Trophoblast cell (in vitro differentiated cells and primary cell): Measurements from ENCODE around the gene AP4S1.
A peak's percentile ranks its signal among the peaks of the same experiment; 100 is the strongest.

ENCODE experiments used
- DNase-seq, 2 donors: peaks; one replicate each; pipeline ENCODE4 v3.0.0-alpha.2; 2016
- H2AFZ ChIP-seq: 2 replicates; pipeline ENCODE4 v1.6.1; 2013; ENCODE audit warnings: low read length, moderate library complexity, mild to moderate bottlenecking; ENCODE audit not compliant: insufficient read depth, poor library complexity
- H2AK5ac ChIP-seq: 2 replicates; pipeline ENCODE4 v1.6.1; 2013; ENCODE audit warnings: mild to moderate bottlenecking, low read length
- H2BK120ac ChIP-seq: 2 replicates; pipeline ENCODE4 v1.6.1; 2013; ENCODE audit warnings: low read length, mild to moderate bottlenecking, moderate library complexity; ENCODE audit not compliant: insufficient read depth, poor library complexity
- H2BK12ac ChIP-seq: 2 replicates; pipeline ENCODE4 v1.6.1; 2013; ENCODE audit warnings: mild to moderate bottlenecking, low read length, moderate library complexity
- H2BK5ac ChIP-seq: 2 replicates; pipeline ENCODE4 v1.6.1; 2013; ENCODE audit warnings: low read length, low read depth, moderate library complexity, mild to moderate bottlenecking; ENCODE audit not compliant: poor library complexity
- H3K14ac ChIP-seq: 2 replicates; pipeline ENCODE4 v1.6.1; 2013; ENCODE audit warnings: mild to moderate bottlenecking, low read length
- H3K18ac ChIP-seq: 2 replicates; pipeline ENCODE4 v1.6.1; 2013; ENCODE audit warnings: mild to moderate bottlenecking, low read length
- H3K23ac ChIP-seq: 2 replicates; pipeline ENCODE4 v1.6.1; 2013; ENCODE audit warnings: low read length
- H3K27ac ChIP-seq: 2 replicates; pipeline ENCODE4 v1.5.1; 2013; ENCODE audit warnings: low read depth, mild to moderate bottlenecking, inconsistent platforms, low read length, moderate library complexity
- H3K27me3 ChIP-seq: 2 replicates; pipeline ENCODE4 v1.6.1; 2013; ENCODE audit warnings: inconsistent platforms, mild to moderate bottlenecking, low read length, moderate library complexity; ENCODE audit not compliant: insufficient read depth
- H3K36me3 ChIP-seq, 2 experiments: 1 replicate in 1 of 2; 2 replicates in 1 of 2; pipeline ENCODE4 v1.6.1; 2013; ENCODE audit warnings: low read length in 2 of 2, mild to moderate bottlenecking in 2 of 2, moderate library complexity in 1 of 2; ENCODE audit not compliant: insufficient read depth in 2 of 2, control insufficient read depth in 1 of 2
- H3K4ac ChIP-seq: 2 replicates; pipeline ENCODE4 v1.6.1; 2013; ENCODE audit warnings: low read depth, mild to moderate bottlenecking, low read length, moderate library complexity
- H3K4me1 ChIP-seq, 2 experiments: 1 replicate in 1 of 2; 2 replicates in 1 of 2; pipeline ENCODE4 v1.6.1; 2013; ENCODE audit warnings: low read length in 2 of 2, mild to moderate bottlenecking in 2 of 2, moderate library complexity in 1 of 2; ENCODE audit not compliant: insufficient read depth in 2 of 2, control insufficient read depth in 1 of 2
- H3K4me2 ChIP-seq: 2 replicates; pipeline ENCODE4 v1.6.1; 2013; ENCODE audit warnings: inconsistent platforms, mild to moderate bottlenecking, low read length, moderate library complexity
- H3K4me3 ChIP-seq: 2 replicates; pipeline ENCODE4 v1.5.1; 2013; ENCODE audit warnings: mild to moderate bottlenecking, low read depth, low read length, inconsistent platforms
- H3K79me1 ChIP-seq: one replicate; pipeline ENCODE4 v1.6.1; 2013; ENCODE audit warnings: low read length
- H3K79me2 ChIP-seq: 2 replicates; pipeline ENCODE4 v1.6.1; 2013; ENCODE audit warnings: low read length, mild to moderate bottlenecking; ENCODE audit not compliant: control insufficient read depth, insufficient read depth, poor library complexity
- H3K9ac ChIP-seq: 2 replicates; pipeline ENCODE4 v1.6.1; 2013; ENCODE audit warnings: mild to moderate bottlenecking, low read length
- H3K9me3 ChIP-seq: 2 replicates; pipeline ENCODE4 v1.6.1; 2013; ENCODE audit warnings: low read depth, mild to moderate bottlenecking, control low read depth, inconsistent platforms, low read length; ENCODE audit not compliant: insufficient read depth
- H4K12ac ChIP-seq: 2 replicates; pipeline ENCODE4 v1.6.1; 2013; ENCODE audit warnings: low read depth, mild to moderate bottlenecking, low read length, moderate library complexity
- H4K8ac ChIP-seq: 2 replicates; pipeline ENCODE4 v1.6.1; 2013; ENCODE audit warnings: low read depth, mild to moderate bottlenecking, low read length, moderate library complexity
- H4K91ac ChIP-seq: one replicate; pipeline ENCODE4 v1.6.1; 2013; ENCODE audit warnings: low read depth, mild to moderate bottlenecking, low read length, moderate library complexity
- WGBS: extraction: QIAGEN DNeasy Blood & Tissue Kit; methylation state at CpG from one replicate; pipeline ENCODE4 v1.1.7; 2013; ENCODE audit warnings: missing lambda C conversion rate; ENCODE audit not compliant: insufficient read length, insufficient coverage; ENCODE audit errors: extremely low coverage; 5-methylcytosine and 5-hydroxymethylcytosine counted together

AP4S1 gene

DNA sequence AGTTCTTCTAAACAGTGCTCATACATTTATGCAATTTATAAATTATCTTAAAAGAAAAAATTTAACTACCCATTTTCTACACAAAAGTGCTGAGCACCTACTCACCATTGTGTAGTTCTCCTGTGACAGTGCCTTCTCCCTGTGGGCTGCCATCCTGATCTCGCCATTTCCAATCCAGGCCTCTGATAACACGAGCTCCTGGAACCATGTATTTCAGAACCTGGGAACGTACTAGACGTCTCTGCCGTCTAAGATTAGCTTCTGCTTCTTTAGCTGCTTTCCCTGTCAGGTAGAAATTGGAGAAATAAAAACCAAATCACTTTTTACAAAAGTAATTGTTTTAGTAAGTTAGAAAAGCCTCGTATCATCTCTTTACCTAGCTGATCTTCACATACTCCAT lies 107.7 kb downstream of the AP4S1 start:
- Histone ChIP-seq H3K23ac (no peak overlapping the region), H2BK5ac (no peak overlapping the region), H2BK12ac (no peak overlapping the region), H3K18ac (no peak overlapping the region), H3K27me3 (no peaks in the 10 kb centered on the region), H3K4ac (no peak overlapping the region), H3K4me3 (no peak overlapping the region), H2AK5ac (no peak overlapping the region), H3K9ac (no peak overlapping the region), H3K36me3 (peaks cover 20 to 25% of the 10 kb centered on the region in 2 experiments), H3K79me1 (no peaks in the 10 kb centered on the region), H4K8ac (no peak overlapping the region), H3K14ac (no peak overlapping the region), H4K91ac (no peak overlapping the region), H3K4me1 (no peaks in the 10 kb centered on the region), H3K27ac (no peak overlapping the region), H2BK120ac (no peak overlapping the region), H3K9me3 (no peaks in the 10 kb centered on the region), H3K4me2 (no peak overlapping the region), H4K12ac (no peak overlapping the region), H3K79me2 (no peaks in the 10 kb centered on the region), H2AFZ (no peak overlapping the region)
- DNase-seq, result no peak
- no CpG with 5 or more reads among the region's 6 CpGs for WGBS

DNA sequence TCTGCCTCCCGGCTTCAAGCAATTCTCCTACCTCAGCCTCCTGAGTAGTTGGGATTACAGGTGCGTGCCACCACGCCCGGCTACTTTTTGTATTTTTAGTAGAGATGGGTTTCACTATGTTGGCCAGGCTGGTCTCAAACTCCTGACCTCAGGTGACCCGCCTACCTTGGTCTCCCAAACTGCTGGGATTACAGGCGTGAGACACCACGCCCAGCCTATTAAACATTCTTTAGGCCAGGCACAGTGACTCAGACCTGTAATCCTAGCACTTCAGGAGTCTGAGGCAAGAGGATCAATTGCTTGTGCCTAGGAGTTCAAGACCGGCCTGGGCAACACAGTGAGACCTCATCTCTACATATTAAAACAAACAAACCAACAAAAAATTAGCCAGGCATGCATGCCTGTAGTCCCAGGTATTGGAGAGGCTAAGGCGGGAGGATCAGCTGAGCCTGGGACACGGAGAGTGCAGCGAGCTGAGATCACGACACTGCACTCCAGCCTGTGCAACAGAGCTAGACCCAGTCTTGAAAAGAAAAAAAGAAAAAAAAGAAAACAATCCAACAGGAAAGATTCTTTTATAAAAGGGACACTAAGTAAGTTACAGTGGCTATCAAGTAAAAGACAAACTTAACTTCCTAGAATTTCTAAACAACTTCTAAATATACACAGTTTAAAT lies 111.9 kb downstream of the AP4S1 start:
- Histone ChIP-seq H3K27me3 (no peaks in the 10 kb centered on the region), H3K9me3 (no peaks in the 10 kb centered on the region)
- no CpG with 5 or more reads among the region's 12 CpGs for WGBS

DNA sequence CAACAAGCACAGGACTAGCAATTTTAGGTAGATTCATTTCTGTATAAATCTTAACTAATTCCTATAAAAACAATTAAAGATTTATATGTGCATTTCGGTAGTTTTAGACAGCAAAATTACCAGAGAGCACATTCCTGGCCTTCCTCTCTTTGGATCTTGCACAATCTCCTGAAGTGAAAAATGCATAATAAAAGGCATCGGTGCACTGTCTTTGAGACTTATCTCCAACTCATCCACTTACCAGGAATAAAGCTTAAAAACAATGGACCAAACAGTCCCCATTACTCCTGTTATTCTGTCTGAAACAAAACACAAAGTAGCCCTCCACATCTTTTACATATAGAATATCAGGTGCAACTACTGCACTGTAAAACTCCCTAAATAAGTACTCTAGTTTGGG lies 112.9 kb downstream of the AP4S1 start:
- H2AFZ ChIP-seq, result no peak overlapping the region
- H3K4me2 ChIP-seq, result no peak overlapping the region
- no peak overlapping the region for H3K9ac ChIP-seq
- H3K23ac ChIP-seq, result no peak overlapping the region
- H2BK12ac ChIP-seq, result no peak overlapping the region
- H3K27me3 ChIP-seq, result no peaks in the 10 kb centered on the region
- DNase-seq, result peak in 1 of 2 donors; percentile 12
- no peak overlapping the region for H4K12ac ChIP-seq
- no peak overlapping the region for H3K27ac ChIP-seq
- WGBS, result no CpG with 5 or more reads among the region's 2 CpGs
- H3K4ac ChIP-seq, result no peak overlapping the region
- H3K79me2 ChIP-seq, result no peaks in the 10 kb centered on the region
- H3K9me3 ChIP-seq, result no peaks in the 10 kb centered on the region
- H3K4me1 ChIP-seq, result no peaks in the 10 kb centered on the region
- no peak overlapping the region for H2BK120ac ChIP-seq
- no peak overlapping the region for H3K18ac ChIP-seq
- no peak overlapping the region for H4K8ac ChIP-seq
- H4K91ac ChIP-seq, result no peak overlapping the region
- H2AK5ac ChIP-seq, result no peak overlapping the region
- no peak overlapping the region for H3K4me3 ChIP-seq
- H3K36me3 ChIP-seq, result peaks cover 20 to 27% of the 10 kb centered on the region in 2 experiments
- H3K79me1 ChIP-seq, result no peaks in the 10 kb centered on the region
- H3K14ac ChIP-seq, result no peak overlapping the region
- H2BK5ac ChIP-seq, result no peak overlapping the region

More for the DNA sequence above, 111.9 kb downstream of the AP4S1 start:
- Histone ChIP-seq H3K14ac (no peak overlapping the region), H3K9ac (no peak overlapping the region), H2AFZ (no peak overlapping the region), H3K4me2 (no peak overlapping the region), H3K18ac (no peak overlapping the region), H3K23ac (no peak overlapping the region), H2AK5ac (no peak overlapping the region), H3K4ac (no peak overlapping the region), H3K4me3 (no peak overlapping the region), H4K91ac (no peak overlapping the region), H3K4me1 (no peaks in the 10 kb centered on the region), H3K27ac (no peak overlapping the region), H2BK120ac (no peak overlapping the region), H3K79me1 (no peaks in the 10 kb centered on the region), H2BK12ac (no peak overlapping the region), H2BK5ac (no peak overlapping the region), H4K8ac (no peak overlapping the region), H3K79me2 (no peaks in the 10 kb centered on the region), H3K36me3 (peaks cover 15 to 22% of the 10 kb centered on the region in 2 experiments), H4K12ac (no peak overlapping the region)
- DNase-seq, result no peak

DNA sequence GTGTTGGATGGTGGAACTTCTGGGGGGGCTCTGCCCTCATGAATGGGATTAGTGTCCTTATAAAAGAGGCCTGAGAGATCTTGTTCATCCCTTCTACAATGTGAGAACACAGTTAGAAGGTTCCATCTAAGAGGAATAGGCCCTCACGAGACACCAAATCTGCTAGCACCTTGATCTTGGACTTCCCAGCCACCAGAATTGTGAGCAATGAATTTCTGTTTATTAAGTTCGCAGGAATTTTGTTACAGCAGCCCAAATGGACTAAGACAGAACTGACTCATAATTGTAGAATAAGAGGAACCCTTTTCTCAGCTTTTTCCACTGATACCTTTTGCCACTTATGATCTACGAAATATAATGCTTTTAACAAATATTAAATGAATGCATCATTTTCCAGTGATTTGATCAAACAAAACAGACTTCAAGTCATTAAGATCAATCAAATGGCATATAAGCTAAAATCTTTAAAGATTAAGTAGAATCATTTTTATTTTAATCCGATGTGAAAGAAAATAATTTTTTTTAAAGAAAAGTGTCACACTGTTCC lies 113.9 kb downstream of the AP4S1 start:
- Histone ChIP-seq H3K36me3 (peaks cover 20 to 29% of the 10 kb centered on the region in 2 experiments), H2BK5ac (no peak overlapping the region), H3K9ac (no peak overlapping the region), H2BK12ac (no peak overlapping the region), H3K79me1 (no peaks in the 10 kb centered on the region), H4K12ac (no peak overlapping the region), H3K14ac (no peak overlapping the region), H2AFZ (no peak overlapping the region), H3K9me3 (no peaks in the 10 kb centered on the region), H3K27ac (no peak overlapping the region), H3K4me1 (no peaks in the 10 kb centered on the region), H3K18ac (no peak overlapping the region), H2AK5ac (no peak overlapping the region), H3K79me2 (no peaks in the 10 kb centered on the region), H3K4me3 (no peak overlapping the region), H3K23ac (no peak overlapping the region), H2BK120ac (no peak overlapping the region), H3K4me2 (no peak overlapping the region), H3K27me3 (no peaks in the 10 kb centered on the region), H4K91ac (no peak overlapping the region), H3K4ac (no peak overlapping the region), H4K8ac (no peak overlapping the region)
- no CpG with 5 or more reads among the region's 4 CpGs for WGBS
- no peak for DNase-seq
